K562 (cell line): ENCODE results near the gene MMP7. TPM values are rescaled to one million over a fixed set of nuclear protein-coding genes. Genes with fewer than 3 reads are reported as not detected.

Experiments used
- ATAC-seq: fragments of 200-7000 bp; cut with Tn5 transposase; 3 replicates; pipeline ENCODE4 v1.9.1; 2020; ENCODE audit warnings: moderate library complexity
- BruUV-seq: library from RNA; stranded (reverse); fragments of 400-500 nt; replicated peaks from 2 replicates; lab custom pipeline; 2021; lab: Mats Ljungman, UMichigan
- CTCF ChIA-PET: fragments of 300-600 bp; formaldehyde crosslinking; extraction: SDS; loops from one replicate; lab custom pipeline; 2021; ENCODE audit warnings: low intra/inter-chr PET ratio; lab: Yijun Ruan, JAX
- POLR2A ChIA-PET: fragments of 300-600, 350-650 bp; sonication (Branson Sonifier 250); formaldehyde crosslinking; extraction: SDS; loops from one replicate; lab custom pipeline; 2021; ENCODE audit warnings: antibody characterized with exemption, inconsistent platforms; lab: Yijun Ruan, JAX
- DNase-seq, 4 experiments: peaks; one replicate each; pipeline versions ENCODE4 v3.0.0 to v3.0.0-alpha.2; 2011 to 2018; ENCODE audit warnings: low spot score in 3 of 4, mixed read lengths in 3 of 4; ENCODE audit errors: extremely low read depth in 1 of 4
- FAIRE-seq: peaks from 2 replicates; lab custom pipeline; 2011; peaks lifted over from hg19 to GRCh38; lab: Jason Lieb, UNC
- H2AFZ ChIP-seq: 2 replicates; pipeline ENCODE4 v1.6.0; 2011; ENCODE audit warnings: low read depth, low read length, control low read depth, inconsistent platforms
- H3K27ac ChIP-seq: fragments of 200-600 bp; 3 replicates; pipeline ENCODE4 v1.8.0; 2011; ENCODE audit warnings: low read depth, mild to moderate bottlenecking, control low read depth, inconsistent platforms, low read length, moderate library complexity, mixed read lengths; ENCODE audit errors: extremely low read depth
- H3K27me3 ChIP-seq, 2 experiments: fragments of 300-600 bp in 1 of 2; 2 replicates in 1 of 2; 3 replicates in 1 of 2; pipeline versions ENCODE4 v1.6.0 to v1.8.0; 2011; ENCODE audit warnings: inconsistent platforms in 2 of 2, low read length in 2 of 2, mild to moderate bottlenecking in 1 of 2, mixed read lengths in 1 of 2, moderate library complexity in 1 of 2; ENCODE audit not compliant: control insufficient read depth in 2 of 2, insufficient read depth in 2 of 2
- H3K36me3 ChIP-seq: fragments of 300-600 bp; 3 replicates; pipeline ENCODE4 v1.8.0; 2011; ENCODE audit warnings: mild to moderate bottlenecking, low read length, inconsistent platforms; ENCODE audit not compliant: control insufficient read depth, insufficient read depth
- H3K4me1 ChIP-seq, 2 experiments: fragments of 200-600 bp in 1 of 2; replicated peaks in 1 of 2; 2 replicates in 1 of 2; 3 replicates in 1 of 2; pipeline versions ENCODE4 v1.5.1 to v1.8.0; 2011; ENCODE audit warnings: inconsistent platforms in 2 of 2, low read length in 2 of 2, mild to moderate bottlenecking in 1 of 2, mixed read lengths in 1 of 2, moderate library complexity in 1 of 2; ENCODE audit not compliant: control insufficient read depth in 2 of 2, insufficient read depth in 2 of 2
- H3K4me2 ChIP-seq: 2 replicates; pipeline ENCODE4 v1.6.1; 2011; ENCODE audit warnings: low read length, control low read depth, inconsistent platforms, mixed read lengths; ENCODE audit not compliant: insufficient read depth
- H3K4me3 ChIP-seq: fragments of 200-600 bp; sonication (generic), shearing (Covaris generic); 2 replicates; pipeline ENCODE4 v1.5.1; 2016; ENCODE audit warnings: control low read depth, inconsistent platforms
- H3K79me2 ChIP-seq: fragments of 200-600 bp; 3 replicates; pipeline ENCODE4 v1.8.0; 2011; ENCODE audit warnings: low read length, inconsistent platforms; ENCODE audit not compliant: control insufficient read depth, insufficient read depth
- H3K9ac ChIP-seq, 2 experiments: 2 replicates each; pipeline versions ENCODE4 v1.6.0 to v1.6.1; 2011; ENCODE audit warnings: low read depth in 2 of 2, low read length in 2 of 2, control low read depth in 1 of 2, inconsistent platforms in 1 of 2, mild to moderate bottlenecking in 1 of 2, mixed read lengths in 1 of 2; ENCODE audit not compliant: insufficient read depth in 1 of 2
- H3K9me1 ChIP-seq: one replicate; pipeline ENCODE4 v1.6.0; 2011; ENCODE audit warnings: inconsistent platforms, mild to moderate bottlenecking, low read length, moderate library complexity; ENCODE audit not compliant: control insufficient read depth, insufficient read depth
- H3K9me3 ChIP-seq: replicated peaks from 2 replicates; pipeline ENCODE4 v1.5.1; 2011; ENCODE audit warnings: low read depth, low read length, inconsistent platforms; ENCODE audit not compliant: control insufficient read depth, insufficient read depth
- H4K20me1 ChIP-seq: replicated peaks from 2 replicates; pipeline ENCODE4 v1.6.1; 2011; ENCODE audit warnings: low read length, inconsistent platforms, mixed read lengths; ENCODE audit not compliant: control insufficient read depth, insufficient read depth
- BCOR ChIP-seq: fragments of 450-650 bp; IDR thresholded peaks from 2 replicates; pipeline ENCODE4 v1.6.1; 2016
- CBX5 ChIP-seq: IDR thresholded peaks from 2 replicates; pipeline ENCODE4 v1.6.1; 2014; ENCODE audit warnings: low read depth, borderline replicate concordance
- GABPB1 ChIP-seq: sonication (generic); formaldehyde crosslinking; IDR thresholded peaks from 2 replicates; pipeline ENCODE4 v1.8.0; 2022; ENCODE audit warnings: mild to moderate bottlenecking, missing genetic modification reagents
- HLTF ChIP-seq: fragments of 450-650 bp; IDR thresholded peaks from 2 replicates; pipeline ENCODE4 v1.6.1; 2016
- HMG20B ChIP-seq: fragments of 250-450 bp; sonication (Bioruptor Pico); IDR thresholded peaks from 2 replicates; pipeline ENCODE4 v1.5.0; 2021; ENCODE audit warnings: mild to moderate bottlenecking
- MBD2 ChIP-seq: sonication (generic); IDR thresholded peaks from 2 replicates; pipeline ENCODE4 v1.6.1; 2016; ENCODE audit warnings: low read depth, borderline replicate concordance
- PHF21A ChIP-seq: fragments of 450-650 bp; IDR thresholded peaks from 2 replicates; pipeline ENCODE4 v1.6.1; 2017; ENCODE audit warnings: low read depth, borderline replicate concordance
- RBM34 ChIP-seq: fragments of 200-400 bp; formaldehyde crosslinking; IDR thresholded peaks from 2 replicates; pipeline ENCODE4 v1.6.1; 2018; ENCODE audit warnings: low read length, borderline replicate concordance; ENCODE audit not compliant: insufficient read depth
- SMC3 ChIP-seq: conservative IDR thresholded peaks from 2 replicates; pipeline ENCODE4 v1.6.1; 2011; ENCODE audit warnings: low read depth, low read length, improper control_type of control experiment; ENCODE audit not compliant: insufficient read depth
- SNIP1 ChIP-seq: fragments of 450-650 bp; IDR thresholded peaks from 2 replicates; pipeline ENCODE4 v1.7.1; 2017; ENCODE audit warnings: low read depth, mild to moderate bottlenecking
- ZNF212 ChIP-seq: fragments of 450-650 bp; formaldehyde crosslinking; IDR thresholded peaks from 2 replicates; pipeline ENCODE4 v1.4.0; 2020; ENCODE audit warnings: mild to moderate bottlenecking
- ZNF408 ChIP-seq: fragments of 250-450 bp; sonication (Bioruptor Pico); IDR thresholded peaks from 2 replicates; pipeline ENCODE4 v1.4.0; 2020; ENCODE audit warnings: low read depth, mild to moderate bottlenecking, moderate library complexity
- ZNF668 ChIP-seq: fragments of 250-450 bp; sonication (Bioruptor Pico); IDR thresholded peaks from 2 replicates; pipeline ENCODE4 v1.8.0; 2022; ENCODE audit warnings: mild to moderate bottlenecking, inconsistent platforms
- ZNF75A ChIP-seq: fragments of 450-650 bp; formaldehyde crosslinking; IDR thresholded peaks from 2 replicates; pipeline ENCODE4 v1.4.0; 2020; ENCODE audit warnings: mild to moderate bottlenecking
- ZNF76 ChIP-seq: fragments of 250-450 bp; sonication (Bioruptor Pico); IDR thresholded peaks from 2 replicates; pipeline ENCODE4 v1.4.0; 2020; ENCODE audit warnings: mild to moderate bottlenecking, moderate library complexity, borderline replicate concordance
- in situ Hi-C: fragments of 300-500 bp; cut with MboI; formaldehyde crosslinking; loops from 4 replicates; pipeline ENCODE4 v1.15.0; 2018; ENCODE audit warnings: inconsistent platforms, mixed read lengths
- intact Hi-C: fragments of 100-400 bp; cut with micrococcal nuclease; formaldehyde crosslinking; loops from 2 replicates; pipeline ENCODE4 v1.14.2; 2022
- polyA plus RNA-seq, 8 experiments: library from polyadenylated mRNA; depleted of rRNA in 4 of 8; stranded (reverse) in 5 of 8; unstranded in 3 of 8; fragments of >200 nt; fragmentation: Nextera tagmentation in 2 of 8; fragmentation: Illumina TruSeq in 1 of 8; extraction: Ambion mirVana in 2 of 8; extraction: Trizol in 1 of 8; gene quantifications; 2 replicates each; pipeline versions ENCODE4 v1.2.1 to v1.2.3, GENCODE V29; 2011 to 2014; ENCODE audit warnings: inconsistent platforms in 1 of 8, missing spikeins in 1 of 8
- total RNA-seq, 7 experiments: library from RNA; depleted of rRNA in 6 of 7; stranded (reverse); fragments of >200 nt in 6 of 7; fragmentation: Illumina TruSeq in 2 of 7; extraction: Trizol in 2 of 7; gene quantifications; 2 replicates each; pipeline versions ENCODE4 v1.2.1 to v1.2.3, GENCODE V29; 2011 to 2021; ENCODE audit warnings: low replicate concordance in 1 of 7
- TF ChIP-seq, protein P1 (sequence below), 3 experiments: fragments of 200-800 bp in 1 of 3; fragments of 250-450 bp in 1 of 3; fragments of 450-650 bp in 1 of 3; sonication (Bioruptor Pico) in 1 of 3; sonication (Bioruptor generic) in 1 of 3; formaldehyde crosslinking in 1 of 3; IDR thresholded peaks; 2 replicates each; pipeline versions ENCODE4 v1.6.1 to v1.8.0; 2016 to 2022; ENCODE audit warnings: mild to moderate bottlenecking in 2 of 3, missing genetic modification characterization in 2 of 3, missing compliant biosample characterization in 1 of 3, moderate library complexity in 1 of 3
- TF ChIP-seq, protein P2 (sequence below): fragments of 200-400 bp; formaldehyde crosslinking; IDR thresholded peaks from 2 replicates; pipeline ENCODE4 v1.6.1; 2017; ENCODE audit warnings: mild to moderate bottlenecking, low read depth, low read length, moderate library complexity

MMP7 gene
- total and polyA plus RNA-seq, 9 of the 15 experiments (the other 6 are each of a cell fraction or from before 2014, with no cell fraction given): 0.13 TPM; not detected in 8

DNA sequence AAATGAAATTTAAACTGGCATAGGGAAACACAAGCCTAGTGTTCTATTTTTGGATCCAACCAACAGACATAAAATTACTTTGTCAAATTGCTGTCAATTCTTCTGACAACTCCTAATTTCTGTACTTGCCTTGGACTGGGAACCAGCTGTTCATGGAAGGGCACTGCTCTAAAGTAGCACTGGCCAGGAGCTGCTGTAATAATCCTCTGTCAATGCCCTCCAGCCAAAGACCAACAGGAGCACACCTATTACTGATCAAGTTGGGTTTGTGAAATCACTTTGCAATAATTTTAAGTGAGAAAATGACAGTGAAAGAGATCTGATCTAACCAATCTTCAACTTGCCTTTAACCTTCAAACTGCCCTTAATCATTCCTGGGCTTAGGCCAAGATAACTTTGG lies 59.1 kb downstream of the MMP7 start:
- no peak overlapping the region for H3K4me2 ChIP-seq
- no peaks in the 10 kb centered on the region for H3K27me3 ChIP-seq
- DNase-seq (no peak), FAIRE-seq (no peak), ATAC-seq (no peak)
- H3K9ac ChIP-seq: no peak overlapping the region
- ChIA-PET POLR2A (no interaction called here), CTCF (no interaction called here)
- in situ Hi-C loops: no loop called here
- H3K79me2 ChIP-seq: no peaks in the 10 kb centered on the region
- intact Hi-C loops: no loop called here
- no TSS peak for BruUV-seq
- no peaks in the 10 kb centered on the region for H3K36me3 ChIP-seq
- no peaks in the 10 kb centered on the region for H3K9me1 ChIP-seq
- H3K4me1 ChIP-seq: peaks cover 3 to 11% of the 10 kb centered on the region in 2 experiments; a peak in 4 of 5 replicates
- TF ChIP-seq CBX5: no peak
- TF ChIP-seq BCOR: no peak
- no peak for TF ChIP-seq PHF21A
- TF ChIP-seq, protein P1, sequence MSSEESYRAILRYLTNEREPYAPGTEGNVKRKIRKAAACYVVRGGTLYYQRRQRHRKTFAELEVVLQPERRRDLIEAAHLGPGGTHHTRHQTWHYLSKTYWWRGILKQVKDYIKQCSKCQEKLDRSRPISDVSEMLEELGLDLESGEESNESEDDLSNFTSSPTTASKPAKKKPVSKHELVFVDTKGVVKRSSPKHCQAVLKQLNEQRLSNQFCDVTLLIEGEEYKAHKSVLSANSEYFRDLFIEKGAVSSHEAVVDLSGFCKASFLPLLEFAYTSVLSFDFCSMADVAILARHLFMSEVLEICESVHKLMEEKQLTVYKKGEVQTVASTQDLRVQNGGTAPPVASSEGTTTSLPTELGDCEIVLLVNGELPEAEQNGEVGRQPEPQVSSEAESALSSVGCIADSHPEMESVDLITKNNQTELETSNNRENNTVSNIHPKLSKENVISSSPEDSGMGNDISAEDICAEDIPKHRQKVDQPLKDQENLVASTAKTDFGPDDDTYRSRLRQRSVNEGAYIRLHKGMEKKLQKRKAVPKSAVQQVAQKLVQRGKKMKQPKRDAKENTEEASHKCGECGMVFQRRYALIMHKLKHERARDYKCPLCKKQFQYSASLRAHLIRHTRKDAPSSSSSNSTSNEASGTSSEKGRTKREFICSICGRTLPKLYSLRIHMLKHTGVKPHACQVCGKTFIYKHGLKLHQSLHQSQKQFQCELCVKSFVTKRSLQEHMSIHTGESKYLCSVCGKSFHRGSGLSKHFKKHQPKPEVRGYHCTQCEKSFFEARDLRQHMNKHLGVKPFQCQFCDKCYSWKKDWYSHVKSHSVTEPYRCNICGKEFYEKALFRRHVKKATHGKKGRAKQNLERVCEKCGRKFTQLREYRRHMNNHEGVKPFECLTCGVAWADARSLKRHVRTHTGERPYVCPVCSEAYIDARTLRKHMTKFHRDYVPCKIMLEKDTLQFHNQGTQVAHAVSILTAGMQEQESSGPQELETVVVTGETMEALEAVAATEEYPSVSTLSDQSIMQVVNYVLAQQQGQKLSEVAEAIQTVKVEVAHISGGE (CRISPR knock-in tag; IDR thresholded peaks at IDR 0.05): no peak
- TF ChIP-seq SMC3: no peak
- no peak for TF ChIP-seq ZNF76 (CRISPR knock-in tag)
- no peak for TF ChIP-seq ZNF408 (CRISPR knock-in tag)
- TF ChIP-seq, protein P2, sequence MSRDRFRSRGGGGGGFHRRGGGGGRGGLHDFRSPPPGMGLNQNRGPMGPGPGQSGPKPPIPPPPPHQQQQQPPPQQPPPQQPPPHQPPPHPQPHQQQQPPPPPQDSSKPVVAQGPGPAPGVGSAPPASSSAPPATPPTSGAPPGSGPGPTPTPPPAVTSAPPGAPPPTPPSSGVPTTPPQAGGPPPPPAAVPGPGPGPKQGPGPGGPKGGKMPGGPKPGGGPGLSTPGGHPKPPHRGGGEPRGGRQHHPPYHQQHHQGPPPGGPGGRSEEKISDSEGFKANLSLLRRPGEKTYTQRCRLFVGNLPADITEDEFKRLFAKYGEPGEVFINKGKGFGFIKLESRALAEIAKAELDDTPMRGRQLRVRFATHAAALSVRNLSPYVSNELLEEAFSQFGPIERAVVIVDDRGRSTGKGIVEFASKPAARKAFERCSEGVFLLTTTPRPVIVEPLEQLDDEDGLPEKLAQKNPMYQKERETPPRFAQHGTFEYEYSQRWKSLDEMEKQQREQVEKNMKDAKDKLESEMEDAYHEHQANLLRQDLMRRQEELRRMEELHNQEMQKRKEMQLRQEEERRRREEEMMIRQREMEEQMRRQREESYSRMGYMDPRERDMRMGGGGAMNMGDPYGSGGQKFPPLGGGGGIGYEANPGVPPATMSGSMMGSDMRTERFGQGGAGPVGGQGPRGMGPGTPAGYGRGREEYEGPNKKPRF: no peak
- no peak for TF ChIP-seq HMG20B (CRISPR knock-in tag)
- TF ChIP-seq ZNF668 (CRISPR knock-in tag): no peak
- no peak for TF ChIP-seq ZNF75A (CRISPR knock-in tag)
- TF ChIP-seq ZNF212 (CRISPR knock-in tag): no peak
- TF ChIP-seq MBD2: no peak
- no peak for TF ChIP-seq RBM34
- no peak for TF ChIP-seq SNIP1
- no peak for TF ChIP-seq HLTF
- TF ChIP-seq GABPB1 (CRISPR knock-in tag): no peak
- H3K4me3 ChIP-seq: no peak overlapping the region
- no peak overlapping the region for H3K27ac ChIP-seq
- H3K9me3 ChIP-seq: no peaks in the 10 kb centered on the region
- H4K20me1 ChIP-seq: no peaks in the 10 kb centered on the region
- H2AFZ ChIP-seq: no peak overlapping the region
